ENCODE data around the gene APOBEC4.

DNA sequence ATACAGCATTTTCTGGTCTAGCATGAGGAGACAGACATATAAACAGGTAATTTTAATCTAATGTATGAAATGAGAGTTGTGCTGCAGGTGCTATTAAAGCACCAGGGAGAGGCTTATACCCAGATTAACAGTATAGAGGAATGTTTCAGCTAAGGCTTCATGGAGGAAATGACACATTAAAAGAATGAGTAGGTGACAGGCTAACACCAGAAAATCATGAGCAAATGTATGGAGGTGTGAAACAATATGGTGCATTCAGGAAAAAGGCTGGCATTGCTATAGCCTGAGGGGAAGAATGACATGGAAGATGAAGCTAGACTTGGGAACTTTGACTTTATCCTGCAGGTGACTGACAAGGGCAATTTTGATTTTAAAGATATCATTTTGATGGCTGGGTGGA, 24.6 kb downstream of the APOBEC4 start:
- TF ChIP-seq, protein P1, sequence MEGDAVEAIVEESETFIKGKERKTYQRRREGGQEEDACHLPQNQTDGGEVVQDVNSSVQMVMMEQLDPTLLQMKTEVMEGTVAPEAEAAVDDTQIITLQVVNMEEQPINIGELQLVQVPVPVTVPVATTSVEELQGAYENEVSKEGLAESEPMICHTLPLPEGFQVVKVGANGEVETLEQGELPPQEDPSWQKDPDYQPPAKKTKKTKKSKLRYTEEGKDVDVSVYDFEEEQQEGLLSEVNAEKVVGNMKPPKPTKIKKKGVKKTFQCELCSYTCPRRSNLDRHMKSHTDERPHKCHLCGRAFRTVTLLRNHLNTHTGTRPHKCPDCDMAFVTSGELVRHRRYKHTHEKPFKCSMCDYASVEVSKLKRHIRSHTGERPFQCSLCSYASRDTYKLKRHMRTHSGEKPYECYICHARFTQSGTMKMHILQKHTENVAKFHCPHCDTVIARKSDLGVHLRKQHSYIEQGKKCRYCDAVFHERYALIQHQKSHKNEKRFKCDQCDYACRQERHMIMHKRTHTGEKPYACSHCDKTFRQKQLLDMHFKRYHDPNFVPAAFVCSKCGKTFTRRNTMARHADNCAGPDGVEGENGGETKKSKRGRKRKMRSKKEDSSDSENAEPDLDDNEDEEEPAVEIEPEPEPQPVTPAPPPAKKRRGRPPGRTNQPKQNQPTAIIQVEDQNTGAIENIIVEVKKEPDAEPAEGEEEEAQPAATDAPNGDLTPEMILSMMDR (IDR thresholded peaks at IDR 0.05; ENCODE audit: low read depth, low read length, missing input control), result no peak
- TF ChIP-seq JUND (IDR thresholded peaks at IDR 0.05) (no peak), YY1 (IDR thresholded peaks at IDR 0.05) (no peak), GABPA (IDR thresholded peaks at IDR 0.05 in 1 of 2, conservative IDR thresholded peaks at IDR 0.05 in 1 of 2) (no peak), SP1 (IDR thresholded peaks at IDR 0.05) (no peak), TAF1 (conservative IDR thresholded peaks at IDR 0.05) (no peak), RXRA (IDR thresholded peaks at IDR 0.05) (no peak), RAD21 (IDR thresholded peaks at IDR 0.05) (no peak), FOXA1 (IDR thresholded peaks at IDR 0.05) (no peak)
- TF ChIP-seq, protein P2, sequence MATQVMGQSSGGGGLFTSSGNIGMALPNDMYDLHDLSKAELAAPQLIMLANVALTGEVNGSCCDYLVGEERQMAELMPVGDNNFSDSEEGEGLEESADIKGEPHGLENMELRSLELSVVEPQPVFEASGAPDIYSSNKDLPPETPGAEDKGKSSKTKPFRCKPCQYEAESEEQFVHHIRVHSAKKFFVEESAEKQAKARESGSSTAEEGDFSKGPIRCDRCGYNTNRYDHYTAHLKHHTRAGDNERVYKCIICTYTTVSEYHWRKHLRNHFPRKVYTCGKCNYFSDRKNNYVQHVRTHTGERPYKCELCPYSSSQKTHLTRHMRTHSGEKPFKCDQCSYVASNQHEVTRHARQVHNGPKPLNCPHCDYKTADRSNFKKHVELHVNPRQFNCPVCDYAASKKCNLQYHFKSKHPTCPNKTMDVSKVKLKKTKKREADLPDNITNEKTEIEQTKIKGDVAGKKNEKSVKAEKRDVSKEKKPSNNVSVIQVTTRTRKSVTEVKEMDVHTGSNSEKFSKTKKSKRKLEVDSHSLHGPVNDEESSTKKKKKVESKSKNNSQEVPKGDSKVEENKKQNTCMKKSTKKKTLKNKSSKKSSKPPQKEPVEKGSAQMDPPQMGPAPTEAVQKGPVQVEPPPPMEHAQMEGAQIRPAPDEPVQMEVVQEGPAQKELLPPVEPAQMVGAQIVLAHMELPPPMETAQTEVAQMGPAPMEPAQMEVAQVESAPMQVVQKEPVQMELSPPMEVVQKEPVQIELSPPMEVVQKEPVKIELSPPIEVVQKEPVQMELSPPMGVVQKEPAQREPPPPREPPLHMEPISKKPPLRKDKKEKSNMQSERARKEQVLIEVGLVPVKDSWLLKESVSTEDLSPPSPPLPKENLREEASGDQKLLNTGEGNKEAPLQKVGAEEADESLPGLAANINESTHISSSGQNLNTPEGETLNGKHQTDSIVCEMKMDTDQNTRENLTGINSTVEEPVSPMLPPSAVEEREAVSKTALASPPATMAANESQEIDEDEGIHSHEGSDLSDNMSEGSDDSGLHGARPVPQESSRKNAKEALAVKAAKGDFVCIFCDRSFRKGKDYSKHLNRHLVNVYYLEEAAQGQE (IDR thresholded peaks at IDR 0.05), result no peak
